HepG2 (cell line): ENCODE measurements around the gene AOX1. TPM values are rescaled to one million over a fixed set of nuclear protein-coding genes. Genes with fewer than 3 reads are reported as not detected.

Source experiments
- ATAC-seq: fragments of 200-7000 bp; cut with Tn5 transposase; 3 replicates; pipeline ENCODE4 v1.9.1; 2020; ENCODE audit warnings: mild to moderate bottlenecking, moderate library complexity
- BruUV-seq: library from RNA; stranded (reverse); fragments of 400-500 nt; replicated peaks from 2 replicates; lab custom pipeline; 2021; lab: Mats Ljungman, UMichigan
- CTCF ChIA-PET: fragments of 300-600 bp; formaldehyde crosslinking; extraction: SDS; loops from one replicate; lab custom pipeline; 2021; ENCODE audit warnings: low total read pairs, inconsistent platforms, low intra/inter-chr PET ratio; lab: Yijun Ruan, JAX
- POLR2A ChIA-PET: fragments of 350-600 bp; sonication (Branson Sonifier 250); formaldehyde crosslinking; loops from one replicate; lab custom pipeline; 2020; ENCODE audit warnings: antibody characterized with exemption, inconsistent platforms; lab: Yijun Ruan, JAX
- DNase-seq: peaks from one replicate; pipeline ENCODE4 v3.0.0-alpha.2; 2015; ENCODE audit warnings: low spot score
- FAIRE-seq: peaks from 3 replicates; lab custom pipeline; 2011; peaks lifted over from hg19 to GRCh38; lab: Jason Lieb, UNC
- H2AFZ ChIP-seq: one replicate; pipeline ENCODE4 v1.6.1; 2011; ENCODE audit warnings: low read length, inconsistent platforms
- H3K27ac ChIP-seq: fragments of 300-600 bp; 3 replicates; pipeline ENCODE4 v1.8.0; 2011; ENCODE audit warnings: mixed run types, mild to moderate bottlenecking, mixed read lengths, low read length, inconsistent platforms; ENCODE audit not compliant: insufficient read depth; ENCODE audit errors: extremely low read length
- H3K27me3 ChIP-seq, 2 experiments: fragments of 200-600 bp in 1 of 2; 2 replicates in 1 of 2; 3 replicates in 1 of 2; pipeline versions ENCODE4 v1.6.0 to v1.8.0; 2011; ENCODE audit warnings: low read length in 2 of 2, mild to moderate bottlenecking in 2 of 2, moderate library complexity in 2 of 2, inconsistent platforms in 1 of 2; ENCODE audit not compliant: insufficient read depth in 2 of 2, control insufficient read depth in 1 of 2
- H3K36me3 ChIP-seq, 2 experiments: fragments of 200-600 bp in 1 of 2; replicated peaks in 1 of 2; 2 replicates in 1 of 2; 3 replicates in 1 of 2; pipeline versions ENCODE4 v1.5.1 to v1.8.0; 2011; ENCODE audit warnings: low read length in 2 of 2, inconsistent platforms in 1 of 2; ENCODE audit not compliant: insufficient read depth in 2 of 2, control insufficient read depth in 1 of 2
- H3K4me1 ChIP-seq: 2 replicates; pipeline ENCODE4 v1.5.1; 2012; ENCODE audit warnings: low read length, inconsistent platforms; ENCODE audit not compliant: insufficient read depth
- H3K4me2 ChIP-seq: 2 replicates; pipeline ENCODE4 v1.6.0; 2011; ENCODE audit warnings: low read depth, low read length, inconsistent platforms
- H3K4me3 ChIP-seq, 3 experiments: fragments of 200-600 bp in 1 of 3; sonication (generic), shearing (Covaris generic) in 1 of 3; replicated peaks in 1 of 3; 2 replicates each; pipeline ENCODE4 v1.5.1; 2011 to 2016; ENCODE audit warnings: low read length in 3 of 3, inconsistent platforms in 2 of 3, low read depth in 2 of 3, mild to moderate bottlenecking in 2 of 3, control low read depth in 1 of 3, mixed read lengths in 1 of 3; ENCODE audit not compliant: insufficient read depth in 1 of 3
- H3K79me2 ChIP-seq: one replicate; pipeline ENCODE4 v1.6.1; 2011; ENCODE audit warnings: low read length, inconsistent platforms; ENCODE audit not compliant: insufficient read depth
- H3K9ac ChIP-seq: 2 replicates; pipeline ENCODE4 v1.6.0; 2011; ENCODE audit warnings: mild to moderate bottlenecking, low read depth, low read length, inconsistent platforms; ENCODE audit not compliant: insufficient read depth
- H3K9me3 ChIP-seq: 2 replicates; pipeline ENCODE4 v1.5.1; 2012; ENCODE audit warnings: mild to moderate bottlenecking, low read length
- H4K20me1 ChIP-seq: 2 replicates; pipeline ENCODE4 v1.6.0; 2011; ENCODE audit warnings: inconsistent platforms, mild to moderate bottlenecking, low read length, moderate library complexity; ENCODE audit not compliant: insufficient read depth
- ADNP ChIP-seq: sonication (generic); formaldehyde crosslinking; IDR thresholded peaks from 2 replicates; pipeline ENCODE4 v1.4.0; 2020; ENCODE audit warnings: missing genetic modification reagents
- ATF6 ChIP-seq: sonication (generic); formaldehyde crosslinking; conservative IDR thresholded peaks from 2 replicates; pipeline ENCODE4 v1.4.0; 2020; ENCODE audit warnings: missing genetic modification reagents
- CENPX ChIP-seq: sonication (generic); formaldehyde crosslinking; IDR thresholded peaks from 2 replicates; pipeline ENCODE4 v1.9.0; 2021; ENCODE audit warnings: mild to moderate bottlenecking, missing genetic modification reagents, moderate library complexity
- HOXA5 ChIP-seq: sonication (generic); formaldehyde crosslinking; IDR thresholded peaks from 2 replicates; pipeline ENCODE4 v1.4.0; 2020; ENCODE audit warnings: missing genetic modification reagents
- KLF11 ChIP-seq: IDR thresholded peaks from 2 replicates; pipeline ENCODE4 v1.6.1; 2016; ENCODE audit warnings: missing compliant biosample characterization
- NFIC ChIP-seq: IDR thresholded peaks from 2 replicates; pipeline ENCODE4 v1.6.1; 2012; ENCODE audit warnings: mild to moderate bottlenecking, low read length, inconsistent platforms
- SETDB1 ChIP-seq: sonication (generic); formaldehyde crosslinking; IDR thresholded peaks from 2 replicates; pipeline ENCODE4 v1.5.1; 2020; ENCODE audit warnings: missing genetic modification reagents, mild to moderate bottlenecking, borderline replicate concordance
- SIX1 ChIP-seq: sonication (generic); formaldehyde crosslinking; IDR thresholded peaks from 2 replicates; pipeline ENCODE4 v1.4.0; 2020; ENCODE audit warnings: missing genetic modification reagents, borderline replicate concordance
- SMAD1 ChIP-seq: sonication (generic); formaldehyde crosslinking; IDR thresholded peaks from 2 replicates; pipeline ENCODE4 v1.4.0; 2020; ENCODE audit warnings: missing genetic modification reagents, low read depth, mild to moderate bottlenecking, borderline replicate concordance
- SNAPC5 ChIP-seq: sonication (generic); formaldehyde crosslinking; IDR thresholded peaks from 2 replicates; pipeline ENCODE4 v1.8.1; 2023; ENCODE audit warnings: mild to moderate bottlenecking, missing genetic modification reagents, borderline replicate concordance
- TERF1 ChIP-seq: sonication (generic); formaldehyde crosslinking; IDR thresholded peaks from 2 replicates; pipeline ENCODE4 v1.8.0; 2022; ENCODE audit warnings: mild to moderate bottlenecking, missing genetic modification reagents, moderate library complexity
- ZBTB20 ChIP-seq: sonication (generic); formaldehyde crosslinking; IDR thresholded peaks from 2 replicates; pipeline ENCODE4 v1.8.1; 2023; ENCODE audit warnings: missing genetic modification reagents, low read depth, mild to moderate bottlenecking, borderline replicate concordance
- ZNF501 ChIP-seq: sonication (generic); formaldehyde crosslinking; IDR thresholded peaks from 2 replicates; pipeline ENCODE4 v1.5.1; 2020; ENCODE audit warnings: mild to moderate bottlenecking, moderate library complexity, missing genetic modification reagents
- ZNF619 ChIP-seq: sonication (generic); formaldehyde crosslinking; IDR thresholded peaks from 2 replicates; pipeline ENCODE4 v1.4.0; 2020; ENCODE audit warnings: mild to moderate bottlenecking, missing genetic modification reagents
- ZNF644 ChIP-seq: IDR thresholded peaks from 2 replicates; pipeline ENCODE4 v1.6.1; 2016; ENCODE audit warnings: low read depth
- WGBS: methylation state at CpG from one replicate; pipeline ENCODE4 v1.1.6; 2017; ENCODE audit warnings: low lambda C conversion rate; 5-methylcytosine and 5-hydroxymethylcytosine counted together
- in situ Hi-C: cut with HindIII; loops from 2 replicates; pipeline ENCODE4 v1.10.0; 2017; ENCODE audit warnings: low pct_unique_long_range_greater_than_20kb; ENCODE audit not compliant: extremely low pct_ligation_motif_present
- intact Hi-C: fragments of 100-400 bp; cut with micrococcal nuclease; formaldehyde crosslinking; loops from one replicate; pipeline ENCODE4 v1.10.0; 2022; ENCODE audit not compliant: unreplicated experiment
- polyA plus RNA-seq, 8 experiments: library from polyadenylated mRNA; depleted of rRNA in 3 of 8; stranded (reverse) in 7 of 8; unstranded in 1 of 8; fragments of >200 nt; fragmentation: Illumina TruSeq in 4 of 8; extraction: Trizol in 4 of 8; gene quantifications; 2 replicates each; pipeline versions ENCODE4 v1.2.1 to v1.2.3, GENCODE V29; 2011 to 2016; ENCODE audit warnings: low read depth in 4 of 8, missing spikeins in 1 of 8, mixed read lengths in 1 of 8; ENCODE audit not compliant: insufficient read depth in 1 of 8
- total RNA-seq, 5 experiments: library from RNA; depleted of rRNA; stranded (reverse); fragments of >200 nt; fragmentation: Illumina TruSeq; extraction: Trizol; gene quantifications; 2 replicates each; pipeline ENCODE4 v1.2.3, GENCODE V29; 2016; ENCODE audit warnings: low read depth in 1 of 5

AOX1 gene
- total and polyA plus RNA-seq, 2 of the 13 experiments (the other 11 are each of a cell fraction or from before 2014, with no cell fraction given): 9.2 to 18.0 TPM

GRCh38 chr2:200627110-200627770 lies 41.4 kb downstream of the AOX1 start:
- Histone ChIP-seq H3K4me1 (peaks cover 11% of the 10 kb centered on the region), H4K20me1 (no peaks in the 10 kb centered on the region), H3K4me3 (no peak overlapping the region), H3K4me2 (no peak overlapping the region), H3K27me3 (no peaks in the 10 kb centered on the region), H3K36me3 (no peaks in the 10 kb centered on the region), H2AFZ (no peak overlapping the region), H3K27ac (no peak overlapping the region), H3K9me3 (no peaks in the 10 kb centered on the region), H3K9ac (no peak overlapping the region), H3K79me2 (no peaks in the 10 kb centered on the region)
- intact Hi-C loops (loop anchor here (5.0 kb wide), 1 partner anchor 40 kb away; the partner anchor contains the start of gene AOX1), in situ Hi-C loops (no loop called here)
- ATAC-seq (no peak), DNase-seq (no peak), FAIRE-seq (no peak)
- 90% methylated on average over 4 of the region's 4 CpGs for WGBS
- ChIA-PET CTCF (no interaction called here), POLR2A (interaction anchor here (1.5 kb wide), 1 partner anchor 42 kb away, joined by 6 read pairs; the partner anchor contains the start of gene AOX1)
- BruUV-seq: no TSS peak
- TF ChIP-seq ZBTB20 (CRISPR knock-in tag) (no peak), KLF11 (CRISPR knock-in tag) (no peak), ADNP (no peak), ZNF644 (no peak), SNAPC5 (CRISPR knock-in tag) (no peak), SETDB1 (CRISPR knock-in tag) (no peak), ZNF619 (CRISPR knock-in tag) (no peak), SMAD1 (CRISPR knock-in tag) (no peak), HOXA5 (CRISPR knock-in tag) (no peak), CENPX (CRISPR knock-in tag) (no peak), TERF1 (CRISPR knock-in tag) (no peak), ATF6 (CRISPR knock-in tag) (no peak), NFIC (no peak), ZNF501 (no peak), SIX1 (CRISPR knock-in tag) (no peak)
